WTC11 (cell line): ENCODE data around the gene AUH. TPM values are rescaled to one million over a fixed set of nuclear protein-coding genes. Genes with fewer than 3 reads are reported as not detected.

ENCODE experiments used
- ATAC-seq: fragments of 200-7000 bp; cut with Tn5 transposase; 2 replicates; pipeline ENCODE4 v1.10.0; 2021; ENCODE audit warnings: mild to moderate bottlenecking, moderate library complexity
- CTCF ChIA-PET: fragments of 300-600 bp; sonication (Branson Sonifier 250); formaldehyde crosslinking; loops from one replicate; lab custom pipeline; 2021; ENCODE audit warnings: antibody characterized with exemption; lab: Charles Lee
- POLR2A ChIA-PET: fragments of 350-600 bp; sonication (Branson Sonifier 250); formaldehyde crosslinking; loops from one replicate; lab custom pipeline; 2021; ENCODE audit warnings: antibody characterized with exemption; lab: Charles Lee
- DNase-seq: peaks from one replicate; pipeline ENCODE4 v3.0.0; 2021; ENCODE audit warnings: low spot score
- H3K27ac Mint-ChIP-seq: 2 replicates; pipeline ENCODE4 v1.8.0; 2021; ENCODE audit warnings: mixed read lengths
- H3K27me3 Mint-ChIP-seq: 2 replicates; pipeline ENCODE4 v1.8.0; 2021; ENCODE audit warnings: low read depth, mild to moderate bottlenecking, moderate library complexity, mixed read lengths
- H3K36me3 Mint-ChIP-seq: 2 replicates; pipeline ENCODE4 v1.8.0; 2021; ENCODE audit warnings: mixed read lengths
- H3K4me1 Mint-ChIP-seq: 2 replicates; pipeline ENCODE4 v1.8.0; 2022; ENCODE audit warnings: mixed read lengths
- H3K4me3 Mint-ChIP-seq: 2 replicates; pipeline ENCODE4 v1.8.0; 2021; ENCODE audit warnings: mild to moderate bottlenecking, moderate library complexity, mixed read lengths
- H3K9me3 Mint-ChIP-seq: 2 replicates; pipeline ENCODE4 v1.8.0; 2021; ENCODE audit warnings: mixed read lengths
- ATF3 ChIP-seq: sonication (generic); formaldehyde crosslinking; conservative IDR thresholded peaks from 2 replicates; pipeline ENCODE4 v1.8.1; 2022; ENCODE audit warnings: mild to moderate bottlenecking, missing genetic modification reagents
- CTCF ChIP-seq: fragments of 200-600 bp; IDR thresholded peaks from 2 replicates; pipeline ENCODE4 v1.8.0; 2022; ENCODE audit warnings: antibody characterized with exemption
- MYBL2 ChIP-seq: sonication (generic); formaldehyde crosslinking; IDR thresholded peaks from 2 replicates; pipeline ENCODE4 v1.8.1; 2023; ENCODE audit warnings: mild to moderate bottlenecking, moderate library complexity, missing genetic modification reagents
- NFYB ChIP-seq: sonication (generic); formaldehyde crosslinking; conservative IDR thresholded peaks from 2 replicates; pipeline ENCODE4 v1.8.0; 2022; ENCODE audit warnings: low read depth, missing genetic modification reagents
- NR2C2 ChIP-seq: sonication (generic); formaldehyde crosslinking; IDR thresholded peaks from 2 replicates; pipeline ENCODE4 v1.8.0; 2022; ENCODE audit warnings: mild to moderate bottlenecking, missing genetic modification reagents
- TEAD1 ChIP-seq: sonication (generic); formaldehyde crosslinking; IDR thresholded peaks from 2 replicates; pipeline ENCODE4 v1.8.0; 2022; ENCODE audit warnings: mild to moderate bottlenecking, missing genetic modification reagents
- ZBTB43 ChIP-seq: sonication (generic); formaldehyde crosslinking; IDR thresholded peaks from 2 replicates; pipeline ENCODE4 v1.8.1; 2023; ENCODE audit warnings: mild to moderate bottlenecking, missing genetic modification reagents
- ZNF232 ChIP-seq: sonication (generic); formaldehyde crosslinking; IDR thresholded peaks from 2 replicates; pipeline ENCODE4 v1.8.0; 2022; ENCODE audit warnings: mild to moderate bottlenecking, missing genetic modification reagents
- total RNA-seq: library from RNA; stranded (reverse); gene quantifications from 3 replicates; pipeline ENCODE4 v1.2.3, GENCODE V29; 2021
- TF ChIP-seq, protein P1 (sequence below): fragments of 250-450 bp; sonication (Bioruptor Pico); conservative IDR thresholded peaks from 2 replicates; pipeline ENCODE4 v1.9.0; 2021; ENCODE audit warnings: mild to moderate bottlenecking
- TF ChIP-seq, protein P2 (sequence below): sonication (generic); formaldehyde crosslinking; IDR thresholded peaks from 2 replicates; pipeline ENCODE4 v1.8.1; 2022; ENCODE audit warnings: mild to moderate bottlenecking, missing genetic modification reagents, moderate library complexity, borderline replicate concordance
- TF ChIP-seq, protein P3 (sequence below): sonication (generic); formaldehyde crosslinking; IDR thresholded peaks from 2 replicates; pipeline ENCODE4 v1.8.0; 2022; ENCODE audit warnings: mild to moderate bottlenecking, missing genetic modification reagents
- TF ChIP-seq, protein P4 (sequence below): sonication (generic); formaldehyde crosslinking; conservative IDR thresholded peaks from 2 replicates; pipeline ENCODE4 v1.8.1; 2023; ENCODE audit warnings: mild to moderate bottlenecking, low read depth, missing genetic modification reagents, moderate library complexity
- TF ChIP-seq, protein P5 (sequence below): sonication (generic); formaldehyde crosslinking; IDR thresholded peaks from 2 replicates; pipeline ENCODE4 v1.8.0; 2022; ENCODE audit warnings: mild to moderate bottlenecking, missing genetic modification reagents

AUH gene
- total RNA-seq, 1 experiment from 2014 or later, result 30.4 TPM

- POLR2A ChIA-PET, result no interaction called here
- peak overlapping the region; percentile 39 for H3K4me3 Mint-ChIP-seq
- ATAC-seq (peak; percentile 83), DNase-seq (no peak)
- peak overlapping the region; percentile 93 for H3K27ac Mint-ChIP-seq
- H3K27me3 Mint-ChIP-seq, result no peaks in the 10 kb centered on the region
- no peaks in the 10 kb centered on the region for H3K9me3 Mint-ChIP-seq
- CTCF ChIA-PET, result interaction anchor here (1.6 kb wide), 1 partner anchor 128 kb away, joined by 7 read pairs; no protein-coding TSS in a partner anchor
- H3K36me3 Mint-ChIP-seq, result peaks cover 26% of the 10 kb centered on the region
- peaks cover 30% of the 10 kb centered on the region for H3K4me1 Mint-ChIP-seq
- TF ChIP-seq TEAD1 (CRISPR knock-in tag) (peak; percentile 22; the same call in 1 of the 2 replicates), NR2C2 (no peak)
These were observed 144.3 kb downstream of the AUH start for GRCh38 chr9:91217388-91217787.

DNA sequence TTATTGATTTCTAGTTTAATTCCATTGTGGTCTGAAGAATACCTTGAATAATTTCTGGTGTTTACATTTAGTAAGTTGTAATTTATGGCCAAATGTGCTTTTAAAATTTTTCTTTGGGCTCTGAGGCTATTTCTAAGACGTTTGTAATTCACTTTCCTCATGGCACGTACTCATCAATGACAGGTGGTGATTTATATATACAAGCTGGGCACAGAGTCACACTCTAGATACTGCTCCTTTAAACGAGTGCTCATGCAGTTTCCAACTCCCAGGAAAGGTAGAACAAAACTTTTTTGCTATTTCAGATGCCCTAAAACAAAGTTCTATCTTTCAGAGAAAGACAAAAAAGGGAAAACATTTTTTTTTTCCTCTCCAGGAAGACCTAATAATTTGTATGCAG, 146.9 kb downstream of the AUH start:
- ATAC-seq, result no peak
- Mint-ChIP-seq H3K9me3 (no peaks in the 10 kb centered on the region), H3K4me1 (peaks cover 31% of the 10 kb centered on the region), H3K27me3 (no peaks in the 10 kb centered on the region), H3K36me3 (peaks cover 16% of the 10 kb centered on the region)
- TF ChIP-seq, protein P1, sequence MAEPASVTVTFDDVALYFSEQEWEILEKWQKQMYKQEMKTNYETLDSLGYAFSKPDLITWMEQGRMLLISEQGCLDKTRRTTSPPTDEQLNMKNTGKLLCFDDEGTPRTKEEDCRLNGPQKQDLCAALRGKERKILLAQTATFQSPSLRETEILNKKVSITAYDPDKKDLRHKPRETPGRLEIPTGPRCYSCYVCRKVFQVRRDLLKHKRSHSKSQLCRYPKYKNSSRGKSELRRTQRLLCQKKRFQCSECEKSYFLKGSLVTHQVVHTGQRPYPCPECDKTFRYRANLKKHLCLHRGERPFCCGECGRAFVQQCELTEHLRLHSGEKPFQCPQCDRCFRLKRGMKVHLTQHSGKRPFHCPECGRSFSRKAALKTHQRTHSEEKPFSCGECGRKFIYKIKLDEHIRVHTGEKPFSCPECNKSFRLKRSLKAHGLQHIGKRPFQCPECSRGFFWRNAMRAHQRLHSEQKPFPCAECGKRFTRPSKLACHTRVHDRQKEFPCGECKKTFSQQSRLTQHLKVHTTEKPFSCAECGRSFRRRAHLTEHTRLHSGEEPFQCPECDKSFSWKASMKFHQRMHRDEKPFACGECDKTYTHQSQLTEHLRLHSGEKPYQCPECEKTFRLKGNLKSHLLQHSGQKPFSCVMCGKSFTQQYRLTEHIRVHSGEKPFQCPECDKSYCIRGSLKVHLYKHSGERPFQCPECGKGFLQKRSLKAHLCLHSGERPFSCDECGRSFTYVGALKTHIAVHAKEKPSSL (CRISPR knock-in tag), result no peak
- TF ChIP-seq, protein P2, sequence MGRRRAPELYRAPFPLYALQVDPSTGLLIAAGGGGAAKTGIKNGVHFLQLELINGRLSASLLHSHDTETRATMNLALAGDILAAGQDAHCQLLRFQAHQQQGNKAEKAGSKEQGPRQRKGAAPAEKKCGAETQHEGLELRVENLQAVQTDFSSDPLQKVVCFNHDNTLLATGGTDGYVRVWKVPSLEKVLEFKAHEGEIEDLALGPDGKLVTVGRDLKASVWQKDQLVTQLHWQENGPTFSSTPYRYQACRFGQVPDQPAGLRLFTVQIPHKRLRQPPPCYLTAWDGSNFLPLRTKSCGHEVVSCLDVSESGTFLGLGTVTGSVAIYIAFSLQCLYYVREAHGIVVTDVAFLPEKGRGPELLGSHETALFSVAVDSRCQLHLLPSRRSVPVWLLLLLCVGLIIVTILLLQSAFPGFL (CRISPR knock-in tag), result no peak
- TF ChIP-seq, protein P3, sequence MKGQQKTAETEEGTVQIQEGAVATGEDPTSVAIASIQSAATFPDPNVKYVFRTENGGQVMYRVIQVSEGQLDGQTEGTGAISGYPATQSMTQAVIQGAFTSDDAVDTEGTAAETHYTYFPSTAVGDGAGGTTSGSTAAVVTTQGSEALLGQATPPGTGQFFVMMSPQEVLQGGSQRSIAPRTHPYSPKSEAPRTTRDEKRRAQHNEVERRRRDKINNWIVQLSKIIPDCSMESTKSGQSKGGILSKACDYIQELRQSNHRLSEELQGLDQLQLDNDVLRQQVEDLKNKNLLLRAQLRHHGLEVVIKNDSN (CRISPR knock-in tag), result no peak
- TF ChIP-seq, all 79 proteins: peak for 0
- no peak overlapping the region for H3K4me3 Mint-ChIP-seq
- H3K27ac Mint-ChIP-seq, result no peak overlapping the region
- ChIA-PET POLR2A (no interaction called here), CTCF (no interaction called here)
- no peak for DNase-seq

GRCh38 chr9:91214086-91214485, 147.6 kb downstream of the AUH start:
- no peak for DNase-seq
- ChIA-PET CTCF (no interaction called here), POLR2A (no interaction called here)
- no peak for TF ChIP-seq CTCF
- no peak for TF ChIP-seq MYBL2
- TF ChIP-seq NFYB (CRISPR knock-in tag), result no peak
- TF ChIP-seq, protein P2 (CRISPR knock-in tag), result no peak
- TF ChIP-seq, protein P4, sequence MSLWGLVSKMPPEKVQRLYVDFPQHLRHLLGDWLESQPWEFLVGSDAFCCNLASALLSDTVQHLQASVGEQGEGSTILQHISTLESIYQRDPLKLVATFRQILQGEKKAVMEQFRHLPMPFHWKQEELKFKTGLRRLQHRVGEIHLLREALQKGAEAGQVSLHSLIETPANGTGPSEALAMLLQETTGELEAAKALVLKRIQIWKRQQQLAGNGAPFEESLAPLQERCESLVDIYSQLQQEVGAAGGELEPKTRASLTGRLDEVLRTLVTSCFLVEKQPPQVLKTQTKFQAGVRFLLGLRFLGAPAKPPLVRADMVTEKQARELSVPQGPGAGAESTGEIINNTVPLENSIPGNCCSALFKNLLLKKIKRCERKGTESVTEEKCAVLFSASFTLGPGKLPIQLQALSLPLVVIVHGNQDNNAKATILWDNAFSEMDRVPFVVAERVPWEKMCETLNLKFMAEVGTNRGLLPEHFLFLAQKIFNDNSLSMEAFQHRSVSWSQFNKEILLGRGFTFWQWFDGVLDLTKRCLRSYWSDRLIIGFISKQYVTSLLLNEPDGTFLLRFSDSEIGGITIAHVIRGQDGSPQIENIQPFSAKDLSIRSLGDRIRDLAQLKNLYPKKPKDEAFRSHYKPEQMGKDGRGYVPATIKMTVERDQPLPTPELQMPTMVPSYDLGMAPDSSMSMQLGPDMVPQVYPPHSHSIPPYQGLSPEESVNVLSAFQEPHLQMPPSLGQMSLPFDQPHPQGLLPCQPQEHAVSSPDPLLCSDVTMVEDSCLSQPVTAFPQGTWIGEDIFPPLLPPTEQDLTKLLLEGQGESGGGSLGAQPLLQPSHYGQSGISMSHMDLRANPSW (CRISPR knock-in tag), result no peak
- no peak for TF ChIP-seq ATF3 (CRISPR knock-in tag)
- TF ChIP-seq ZBTB43 (CRISPR knock-in tag), result no peak
- TF ChIP-seq, protein P5, sequence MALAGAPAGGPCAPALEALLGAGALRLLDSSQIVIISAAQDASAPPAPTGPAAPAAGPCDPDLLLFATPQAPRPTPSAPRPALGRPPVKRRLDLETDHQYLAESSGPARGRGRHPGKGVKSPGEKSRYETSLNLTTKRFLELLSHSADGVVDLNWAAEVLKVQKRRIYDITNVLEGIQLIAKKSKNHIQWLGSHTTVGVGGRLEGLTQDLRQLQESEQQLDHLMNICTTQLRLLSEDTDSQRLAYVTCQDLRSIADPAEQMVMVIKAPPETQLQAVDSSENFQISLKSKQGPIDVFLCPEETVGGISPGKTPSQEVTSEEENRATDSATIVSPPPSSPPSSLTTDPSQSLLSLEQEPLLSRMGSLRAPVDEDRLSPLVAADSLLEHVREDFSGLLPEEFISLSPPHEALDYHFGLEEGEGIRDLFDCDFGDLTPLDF, result no peak
- TF ChIP-seq ZNF232, result no peak

More at GRCh38 chr9:91214086-91214485, 147.6 kb downstream of the AUH start:
- Mint-ChIP-seq H3K27me3 (no peaks in the 10 kb centered on the region), H3K36me3 (peaks cover 16% of the 10 kb centered on the region), H3K27ac (no peak overlapping the region), H3K4me3 (no peak overlapping the region), H3K4me1 (peaks cover 31% of the 10 kb centered on the region), H3K9me3 (peaks cover 3% of the 10 kb centered on the region)
- no peak for ATAC-seq
